Peyer's patch (tissue), 4 donors: ENCODE measurements around the gene PIMREG.

Experiments
- POLR2A ChIP-seq, 2 donors: fragments of 450-650 bp; IDR thresholded peaks; one replicate each; pipeline ENCODE4 v1.5.1; 2017; ENCODE audit warnings: antibody characterized with exemption in 2 of 2, mild to moderate bottlenecking in 2 of 2, moderate library complexity in 2 of 2
- TF ChIP-seq, protein P1 (sequence below), 6 experiments: fragments of 450-650 bp in 4 of 6; fragments of 200-600 bp in 2 of 6; sonication (generic) in 1 of 6; IDR thresholded peaks; one replicate each; pipeline ENCODE4 v1.5.1; 2017 to 2019; ENCODE audit warnings: antibody characterized with exemption in 6 of 6, mild to moderate bottlenecking in 3 of 6, moderate library complexity in 1 of 6

- TF ChIP-seq, protein P1, sequence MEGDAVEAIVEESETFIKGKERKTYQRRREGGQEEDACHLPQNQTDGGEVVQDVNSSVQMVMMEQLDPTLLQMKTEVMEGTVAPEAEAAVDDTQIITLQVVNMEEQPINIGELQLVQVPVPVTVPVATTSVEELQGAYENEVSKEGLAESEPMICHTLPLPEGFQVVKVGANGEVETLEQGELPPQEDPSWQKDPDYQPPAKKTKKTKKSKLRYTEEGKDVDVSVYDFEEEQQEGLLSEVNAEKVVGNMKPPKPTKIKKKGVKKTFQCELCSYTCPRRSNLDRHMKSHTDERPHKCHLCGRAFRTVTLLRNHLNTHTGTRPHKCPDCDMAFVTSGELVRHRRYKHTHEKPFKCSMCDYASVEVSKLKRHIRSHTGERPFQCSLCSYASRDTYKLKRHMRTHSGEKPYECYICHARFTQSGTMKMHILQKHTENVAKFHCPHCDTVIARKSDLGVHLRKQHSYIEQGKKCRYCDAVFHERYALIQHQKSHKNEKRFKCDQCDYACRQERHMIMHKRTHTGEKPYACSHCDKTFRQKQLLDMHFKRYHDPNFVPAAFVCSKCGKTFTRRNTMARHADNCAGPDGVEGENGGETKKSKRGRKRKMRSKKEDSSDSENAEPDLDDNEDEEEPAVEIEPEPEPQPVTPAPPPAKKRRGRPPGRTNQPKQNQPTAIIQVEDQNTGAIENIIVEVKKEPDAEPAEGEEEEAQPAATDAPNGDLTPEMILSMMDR (IDR thresholded peaks at IDR 0.05): peak in 5 of 6 experiments; percentile 59 to 84 (median 79)
- no peak for TF ChIP-seq POLR2A (IDR thresholded peaks at IDR 0.05)
Measured at GRCh38 chr17:6421700-6422604, 22.3 kb upstream of the PIMREG start.
